AG04449 (cell line): ENCODE measurements around the gene SURF2.

Experiments
- CTCF ChIA-PET: fragments of 350-600 bp; formaldehyde crosslinking; extraction: SDS; loops from one replicate; lab custom pipeline; 2021; ENCODE audit warnings: antibody characterized with exemption; lab: Yijun Ruan, JAX
- POLR2A ChIA-PET: fragments of 400-600, 350-600 bp; formaldehyde crosslinking; extraction: SDS; loops from one replicate; lab custom pipeline; 2020; ENCODE audit warnings: antibody characterized with exemption, inconsistent platforms; lab: Yijun Ruan, JAX
- DNase-seq: peaks from one replicate; pipeline ENCODE4 v3.0.0-alpha.2; 2010; ENCODE audit warnings: low read depth, low spot score
- H3K4me3 ChIP-seq: 2 replicates; pipeline ENCODE4 v1.5.1; 2011; ENCODE audit warnings: low read depth, mild to moderate bottlenecking, control low read depth, low read length
- CTCF ChIP-seq: IDR thresholded peaks from one replicate; pipeline ENCODE4 v1.5.1; 2011; ENCODE audit warnings: mild to moderate bottlenecking, moderate library complexity, low read length, control low read depth, inconsistent platforms; ENCODE audit not compliant: insufficient read depth; ENCODE audit errors: missing control alignments

SURF2 gene

GRCh38 chr9:133361507-133362092 lies 5.2 kb downstream of the SURF2 start:
- no peak for DNase-seq
- ChIA-PET POLR2A (no interaction called here), CTCF (no interaction called here)
- H3K4me3 ChIP-seq = no peak overlapping the region
- TF ChIP-seq CTCF = no peak

- TF ChIP-seq CTCF = no peak
- H3K4me3 ChIP-seq = no peak overlapping the region
- ChIA-PET POLR2A (interaction anchor here (0.7 to 1.5 kb wide), 3 partner anchors 9 to 14 kb away, joined by 3 to 5 read pairs (median 4); partner anchors contain the start of genes MED22 and RPL7A), CTCF (interaction anchor here (1.0 to 1.4 kb wide), 2 partner anchors 9 to 11 kb away, joined by 3 to 4 read pairs; no protein-coding TSS in a partner anchor)
- DNase-seq = no peak
Observed at GRCh38 chr9:133362359-133363044, 6.2 kb downstream of the SURF2 start.

GRCh38 chr9:133366435-133366834 lies 10.1 kb downstream of the SURF2 start:
- no peak overlapping the region for H3K4me3 ChIP-seq
- ChIA-PET CTCF (interaction anchor here (1.2 to 2.5 kb wide), 5 partner anchors 10 to 118 kb away, joined by 3 to 11 read pairs (median 4); partner anchors contain the start of genes SURF1 and SURF2), POLR2A (interaction anchor here (1.7 to 4.9 kb wide), 2 partner anchors 10 to 18 kb away, joined by 9 to 14 read pairs; partner anchors contain the start of genes MED22, RPL7A, STKLD1 and SURF4)
- no peak for TF ChIP-seq CTCF
- no peak for DNase-seq

- CTCF ChIA-PET = interaction anchor here (1.2 to 1.3 kb wide), 2 partner anchors 26 to 118 kb away, joined by 3 to 5 read pairs; no protein-coding TSS in a partner anchor
- H3K4me3 ChIP-seq = no peak overlapping the region
- TF ChIP-seq CTCF = no peak
- DNase-seq = no peak
- POLR2A ChIA-PET = interaction anchor here (1.7 to 4.9 kb wide), 2 partner anchors 9 to 19 kb away, joined by 9 to 14 read pairs; partner anchors contain the start of genes MED22, RPL7A, STKLD1 and SURF4
Observed at GRCh38 chr9:133367221-133367620, 10.9 kb downstream of the SURF2 start.

GRCh38 chr9:133367778-133368177 lies 11.4 kb downstream of the SURF2 start:
- DNase-seq = no peak
- H3K4me3 ChIP-seq = no peak overlapping the region
- ChIA-PET CTCF (no interaction called here), POLR2A (interaction anchor here (4.9 kb wide), 1 partner anchor 20 kb away, joined by 14 read pairs; the partner anchor contains the start of genes MED22 and RPL7A)
- no peak for TF ChIP-seq CTCF

- CTCF ChIA-PET = no interaction called here
- POLR2A ChIA-PET = interaction anchor here (0.5 to 4.9 kb wide), 2 partner anchors 8 to 20 kb away, joined by 3 to 14 read pairs; partner anchors contain the start of genes MED22 and RPL7A
- no peak for TF ChIP-seq CTCF
- no peak overlapping the region for H3K4me3 ChIP-seq
- no peak for DNase-seq
Observed at GRCh38 chr9:133368249-133368881, 12.0 kb downstream of the SURF2 start.
